ENCODE data around the gene NUDT14. TPM values are rescaled to one million over a fixed set of nuclear protein-coding genes. Genes with fewer than 3 reads are reported as not detected.

Gene NUDT14
- total RNA-seq, 4 donors from 2014 or later, result 12.9 to 19.4 (median 15.7) TPM

DNA sequence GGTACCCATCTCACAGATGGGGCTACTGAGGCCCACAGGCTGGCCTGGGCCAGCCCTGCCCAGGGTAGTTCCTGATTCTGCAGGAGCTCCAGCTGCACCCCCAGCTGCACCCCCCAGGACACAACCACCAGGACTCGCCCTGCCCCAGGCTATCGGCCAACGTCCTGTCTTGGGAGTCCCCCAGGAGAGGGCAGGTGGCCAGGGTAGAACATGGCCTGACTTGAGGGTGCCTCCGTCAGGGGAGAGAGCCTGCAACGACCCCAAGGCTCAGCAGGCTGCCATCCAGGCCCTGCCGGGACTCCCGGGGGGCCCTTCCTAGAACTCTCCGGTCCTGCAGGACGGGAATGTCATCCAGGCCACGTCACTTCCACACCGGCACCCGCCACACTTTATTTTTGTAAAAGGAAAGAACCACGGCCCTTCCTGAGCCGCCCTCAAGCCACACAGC, 28.3 kb downstream of the NUDT14 start:
- DNase-seq (ENCODE audit: low spot score in 2 of 2), result no peak
- H3K4me3 ChIP-seq (ENCODE audit: low read depth, poor library complexity, severe bottlenecking), result no peak overlapping the region
- no peak for TF ChIP-seq POLR2A (IDR thresholded peaks at IDR 0.05)
- TF ChIP-seq, protein P1, sequence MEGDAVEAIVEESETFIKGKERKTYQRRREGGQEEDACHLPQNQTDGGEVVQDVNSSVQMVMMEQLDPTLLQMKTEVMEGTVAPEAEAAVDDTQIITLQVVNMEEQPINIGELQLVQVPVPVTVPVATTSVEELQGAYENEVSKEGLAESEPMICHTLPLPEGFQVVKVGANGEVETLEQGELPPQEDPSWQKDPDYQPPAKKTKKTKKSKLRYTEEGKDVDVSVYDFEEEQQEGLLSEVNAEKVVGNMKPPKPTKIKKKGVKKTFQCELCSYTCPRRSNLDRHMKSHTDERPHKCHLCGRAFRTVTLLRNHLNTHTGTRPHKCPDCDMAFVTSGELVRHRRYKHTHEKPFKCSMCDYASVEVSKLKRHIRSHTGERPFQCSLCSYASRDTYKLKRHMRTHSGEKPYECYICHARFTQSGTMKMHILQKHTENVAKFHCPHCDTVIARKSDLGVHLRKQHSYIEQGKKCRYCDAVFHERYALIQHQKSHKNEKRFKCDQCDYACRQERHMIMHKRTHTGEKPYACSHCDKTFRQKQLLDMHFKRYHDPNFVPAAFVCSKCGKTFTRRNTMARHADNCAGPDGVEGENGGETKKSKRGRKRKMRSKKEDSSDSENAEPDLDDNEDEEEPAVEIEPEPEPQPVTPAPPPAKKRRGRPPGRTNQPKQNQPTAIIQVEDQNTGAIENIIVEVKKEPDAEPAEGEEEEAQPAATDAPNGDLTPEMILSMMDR (IDR thresholded peaks at IDR 0.05), result no peak
- 73 to 77% methylated on average over 11 to 14 of the region's 14 CpGs for WGBS, 2 donors
- intact Hi-C loops (cut with DNase I; ENCODE audit: low total_unique reads), result no loop called here

DNA sequence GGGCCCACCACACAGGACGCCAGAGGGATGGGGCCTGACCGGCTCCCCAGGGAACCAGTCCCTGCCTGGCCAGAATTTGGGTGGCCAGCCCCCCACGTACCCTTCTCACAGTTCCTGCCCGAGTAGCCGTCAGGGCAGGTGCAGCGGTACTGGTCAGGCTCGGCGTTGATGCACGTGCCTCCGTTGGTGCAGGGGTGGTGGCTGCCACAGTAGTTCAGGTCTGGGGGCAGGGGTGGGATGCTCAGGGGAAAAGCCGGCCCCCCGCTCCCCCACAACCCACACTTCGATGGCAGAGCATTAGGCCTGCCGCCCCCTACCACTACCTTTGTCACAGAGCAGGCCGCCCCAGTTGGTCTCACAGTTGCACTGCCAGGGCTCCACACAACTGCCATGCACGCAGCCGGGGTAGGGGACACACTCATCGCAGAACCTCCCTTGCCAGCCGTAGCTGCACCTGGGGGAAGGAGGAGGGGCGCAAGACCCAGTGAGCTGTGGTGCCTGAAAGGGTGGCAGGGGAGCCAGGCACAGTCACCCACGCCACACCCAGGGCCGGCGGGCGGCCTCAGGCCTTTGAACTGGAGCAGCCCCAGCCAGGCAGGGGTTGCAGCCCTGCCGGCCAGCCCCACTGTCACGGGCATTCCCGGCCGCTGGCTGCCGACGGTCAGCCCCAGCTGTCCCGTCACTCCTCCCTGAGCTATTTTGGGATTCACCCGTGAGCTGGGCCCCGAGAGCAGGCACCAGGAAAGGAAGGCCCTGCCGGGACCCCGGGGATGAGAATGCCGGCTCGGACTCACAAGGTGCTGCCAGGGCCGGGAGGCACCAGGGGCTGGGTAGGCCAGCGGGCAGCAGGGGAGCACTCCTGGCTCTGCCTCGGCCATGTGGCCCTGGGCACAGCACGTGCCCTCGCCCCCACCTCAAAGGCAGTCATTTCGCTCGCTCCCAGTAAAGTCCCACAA, 29.0 kb downstream of the NUDT14 start:
- H3K4me3 ChIP-seq (ENCODE audit: low read depth, poor library complexity, severe bottlenecking), result no peak overlapping the region
- DNase-seq (ENCODE audit: low spot score in 2 of 2), result no peak
- TF ChIP-seq POLR2A (IDR thresholded peaks at IDR 0.05), result no peak
- TF ChIP-seq, protein P1 (IDR thresholded peaks at IDR 0.05), result no peak
- 87 to 93% methylated on average over 32 to 33 of the region's 44 CpGs for WGBS, 2 donors
- intact Hi-C loops (cut with DNase I; ENCODE audit: low total_unique reads), result no loop called here

DNA sequence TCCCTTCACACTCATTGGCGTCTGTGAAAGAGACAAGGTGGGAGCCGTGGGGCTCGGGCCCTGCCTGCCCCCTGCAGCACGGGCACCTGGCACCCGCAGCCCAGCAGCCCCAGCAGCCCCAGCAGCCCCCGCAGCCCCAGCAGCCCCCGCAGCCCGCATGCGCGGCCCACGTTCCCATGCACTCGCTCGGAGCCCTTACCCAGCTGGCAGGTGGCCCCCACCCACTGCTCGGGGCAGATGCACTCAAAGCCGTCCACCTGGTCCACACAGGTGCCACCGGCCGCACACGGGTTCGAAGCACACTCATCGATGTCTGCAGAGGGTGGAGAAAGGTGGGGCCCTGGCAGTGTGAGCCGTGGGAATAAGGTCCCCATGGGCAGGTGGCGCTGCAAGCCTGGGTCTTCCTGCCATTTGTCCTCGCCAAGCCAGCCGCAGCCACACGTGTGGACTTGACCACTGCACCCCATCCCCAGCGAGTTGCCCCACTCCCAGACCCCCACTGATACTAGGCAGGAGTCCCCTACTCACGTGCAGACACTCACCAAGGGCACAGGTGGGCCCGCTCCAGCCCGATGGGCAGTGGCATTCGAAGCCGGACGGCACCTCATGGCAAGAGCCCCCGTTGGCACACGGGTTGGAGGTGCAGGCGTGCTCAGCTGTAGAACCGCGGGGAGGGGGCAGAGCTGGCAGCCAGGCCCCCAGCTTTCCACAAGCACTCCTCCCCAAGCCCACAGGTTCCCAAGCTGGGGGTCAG, 29.9 kb downstream of the NUDT14 start:
- no peak overlapping the region for H3K4me3 ChIP-seq (ENCODE audit: low read depth, poor library complexity, severe bottlenecking)
- no peak for DNase-seq (ENCODE audit: low spot score in 2 of 2)
- intact Hi-C loops (cut with DNase I; ENCODE audit: low total_unique reads), result no loop called here
- TF ChIP-seq POLR2A (IDR thresholded peaks at IDR 0.05), result no peak
- TF ChIP-seq, protein P1 (IDR thresholded peaks at IDR 0.05), result no peak
- WGBS, 2 donors, result 83 to 87% methylated on average over 28 to 31 of the region's 37 CpGs

DNA sequence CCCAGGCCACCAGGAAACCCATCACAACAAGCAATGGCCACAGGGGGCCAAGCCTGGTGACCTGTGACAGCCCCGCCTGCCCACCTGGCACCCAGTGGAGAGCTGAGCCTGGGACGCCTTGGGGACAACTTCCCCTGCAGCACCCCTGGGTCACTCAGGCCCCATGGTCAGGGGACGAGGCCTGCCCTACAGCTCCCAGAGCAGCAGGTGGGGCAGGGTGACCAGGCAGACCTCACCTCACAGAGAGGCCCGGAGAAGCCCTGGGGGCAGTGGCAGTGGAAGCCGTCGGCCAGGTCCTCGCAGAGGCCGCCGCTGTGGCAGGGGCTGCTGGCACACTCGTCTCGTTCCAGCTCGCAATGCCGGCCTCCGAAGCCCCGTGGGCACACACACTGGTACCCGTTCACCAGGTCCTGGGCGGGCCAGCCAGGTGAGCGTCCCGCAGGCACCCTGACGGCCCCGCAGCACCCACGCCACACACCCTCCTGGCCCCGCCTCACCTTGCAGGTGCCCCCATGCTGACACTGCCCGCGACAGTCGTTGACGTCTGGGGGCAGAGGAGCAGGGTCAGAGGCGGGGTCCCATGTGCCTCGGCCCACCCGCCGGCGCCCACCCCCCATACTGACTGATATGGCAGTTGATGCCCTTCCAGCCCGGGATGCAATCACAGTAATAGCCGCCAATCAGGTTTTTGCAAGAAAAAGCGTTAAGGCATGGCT, 30.6 kb downstream of the NUDT14 start:
- DNase-seq (ENCODE audit: low spot score in 2 of 2), result no peak
- intact Hi-C loops (cut with DNase I; ENCODE audit: low total_unique reads), result no loop called here
- no peak overlapping the region for H3K4me3 ChIP-seq (ENCODE audit: low read depth, poor library complexity, severe bottlenecking)
- 80 to 81% methylated on average over 26 to 34 of the region's 35 CpGs for WGBS, 2 donors
- TF ChIP-seq, protein P1 (IDR thresholded peaks at IDR 0.05), result no peak
- TF ChIP-seq POLR2A (IDR thresholded peaks at IDR 0.05), result no peak

DNA sequence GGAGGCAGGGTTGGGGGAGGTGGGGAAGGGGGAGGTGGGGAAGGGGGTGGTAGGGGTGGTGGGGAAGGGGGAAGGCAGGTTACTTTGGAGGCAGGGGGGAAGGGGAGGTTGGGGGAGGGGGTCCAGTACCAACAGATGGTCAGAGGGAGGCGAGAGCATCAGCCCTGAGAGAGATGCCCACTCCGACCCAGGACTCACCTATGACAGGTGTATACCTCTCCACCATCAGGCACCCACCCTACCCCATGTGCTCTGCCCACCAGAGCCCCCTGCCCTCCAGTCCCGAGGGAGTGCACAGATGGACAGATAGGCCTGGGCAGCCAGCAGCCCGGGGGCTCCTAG, 31.1 kb downstream of the NUDT14 start:
- WGBS, 2 donors, result 86 to 87% methylated on average over 3 to 4 of the region's 4 CpGs
- intact Hi-C loops (cut with DNase I; ENCODE audit: low total_unique reads), result no loop called here
- TF ChIP-seq, protein P1 (IDR thresholded peaks at IDR 0.05), result no peak
- no peak for TF ChIP-seq POLR2A (IDR thresholded peaks at IDR 0.05)
- H3K4me3 ChIP-seq (ENCODE audit: low read depth, poor library complexity, severe bottlenecking), result no peak overlapping the region
- DNase-seq (ENCODE audit: low spot score in 2 of 2), result no peak

Data from lower leg skin (tissue), 4 donors.